C4-2B (cell line): ENCODE data around the gene CIRBP.

Experiments
- H3K27ac ChIP-seq: fragments of 450-650 bp; 2 replicates; pipeline ENCODE4 v1.5.1; 2017
- ZFX ChIP-seq: fragments of 450-650 bp; IDR thresholded peaks from 2 replicates; pipeline ENCODE4 v1.6.1; 2017
- TF ChIP-seq, protein P1 (sequence below): fragments of 450-650 bp; conservative IDR thresholded peaks from 2 replicates; pipeline ENCODE4 v1.5.1; 2017; ENCODE audit warnings: mild to moderate bottlenecking

Gene CIRBP

DNA sequence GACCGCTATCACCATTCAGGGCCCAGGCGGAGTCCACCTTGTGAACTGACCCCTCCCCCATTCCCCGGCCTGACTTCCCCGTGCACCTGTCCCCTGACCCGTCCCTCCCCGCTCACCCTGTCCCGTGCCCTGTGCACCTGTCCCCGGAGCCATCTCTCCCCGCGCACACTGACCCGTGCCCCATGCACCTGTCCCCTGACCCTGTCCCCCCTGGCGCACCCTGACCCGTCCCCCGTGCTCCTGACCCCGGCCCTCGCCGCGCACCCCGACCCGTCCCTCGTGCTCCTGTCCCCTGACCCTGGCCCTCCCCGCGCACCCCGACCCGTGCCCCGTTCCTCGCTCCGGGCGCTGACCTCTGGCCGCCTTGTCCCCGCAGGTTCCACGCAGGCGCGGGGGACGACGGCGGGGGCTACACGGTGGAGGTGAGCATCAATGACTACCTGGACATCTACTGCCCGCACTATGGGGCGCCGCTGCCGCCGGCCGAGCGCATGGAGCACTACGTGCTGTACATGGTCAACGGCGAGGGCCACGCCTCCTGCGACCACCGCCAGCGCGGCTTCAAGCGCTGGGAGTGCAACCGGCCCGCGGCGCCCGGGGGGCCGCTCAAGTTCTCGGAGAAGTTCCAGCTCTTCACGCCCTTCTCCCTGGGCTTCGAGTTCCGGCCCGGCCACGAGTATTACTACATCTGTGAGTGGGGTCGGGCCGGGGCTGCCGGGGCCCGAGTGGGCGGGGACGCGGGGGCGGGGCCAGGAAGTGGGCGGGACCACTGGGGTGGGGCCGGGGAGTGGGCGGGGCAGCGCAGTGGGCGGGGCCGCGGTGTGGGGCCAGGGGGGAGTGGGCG is 26.3 kb downstream of the CIRBP start:
- no peak for TF ChIP-seq ZFX
- TF ChIP-seq, protein P1, sequence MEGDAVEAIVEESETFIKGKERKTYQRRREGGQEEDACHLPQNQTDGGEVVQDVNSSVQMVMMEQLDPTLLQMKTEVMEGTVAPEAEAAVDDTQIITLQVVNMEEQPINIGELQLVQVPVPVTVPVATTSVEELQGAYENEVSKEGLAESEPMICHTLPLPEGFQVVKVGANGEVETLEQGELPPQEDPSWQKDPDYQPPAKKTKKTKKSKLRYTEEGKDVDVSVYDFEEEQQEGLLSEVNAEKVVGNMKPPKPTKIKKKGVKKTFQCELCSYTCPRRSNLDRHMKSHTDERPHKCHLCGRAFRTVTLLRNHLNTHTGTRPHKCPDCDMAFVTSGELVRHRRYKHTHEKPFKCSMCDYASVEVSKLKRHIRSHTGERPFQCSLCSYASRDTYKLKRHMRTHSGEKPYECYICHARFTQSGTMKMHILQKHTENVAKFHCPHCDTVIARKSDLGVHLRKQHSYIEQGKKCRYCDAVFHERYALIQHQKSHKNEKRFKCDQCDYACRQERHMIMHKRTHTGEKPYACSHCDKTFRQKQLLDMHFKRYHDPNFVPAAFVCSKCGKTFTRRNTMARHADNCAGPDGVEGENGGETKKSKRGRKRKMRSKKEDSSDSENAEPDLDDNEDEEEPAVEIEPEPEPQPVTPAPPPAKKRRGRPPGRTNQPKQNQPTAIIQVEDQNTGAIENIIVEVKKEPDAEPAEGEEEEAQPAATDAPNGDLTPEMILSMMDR = no peak
- no peak overlapping the region for H3K27ac ChIP-seq

DNA sequence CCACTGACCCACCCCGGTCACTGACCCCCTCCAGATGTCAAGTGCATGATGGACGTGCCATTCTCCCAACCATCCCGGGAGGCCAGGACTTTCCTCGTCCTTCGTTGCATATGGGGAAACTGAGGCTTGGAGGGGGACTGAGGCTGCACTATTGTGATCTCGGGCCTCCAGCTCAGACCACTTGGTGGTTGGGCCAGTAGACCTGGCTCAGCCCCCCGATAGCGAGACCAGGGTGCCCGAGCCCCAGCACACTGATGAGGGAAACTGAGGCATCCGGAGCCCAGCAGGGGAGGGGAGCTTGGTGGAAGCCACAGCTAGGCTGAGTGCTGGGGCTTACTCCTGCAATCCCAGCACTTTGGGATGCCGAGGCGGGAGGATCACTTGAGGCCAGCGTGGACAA is 26.9 kb downstream of the CIRBP start:
- H3K27ac ChIP-seq = no peak overlapping the region
- TF ChIP-seq, protein P1 = no peak
- no peak for TF ChIP-seq ZFX

DNA sequence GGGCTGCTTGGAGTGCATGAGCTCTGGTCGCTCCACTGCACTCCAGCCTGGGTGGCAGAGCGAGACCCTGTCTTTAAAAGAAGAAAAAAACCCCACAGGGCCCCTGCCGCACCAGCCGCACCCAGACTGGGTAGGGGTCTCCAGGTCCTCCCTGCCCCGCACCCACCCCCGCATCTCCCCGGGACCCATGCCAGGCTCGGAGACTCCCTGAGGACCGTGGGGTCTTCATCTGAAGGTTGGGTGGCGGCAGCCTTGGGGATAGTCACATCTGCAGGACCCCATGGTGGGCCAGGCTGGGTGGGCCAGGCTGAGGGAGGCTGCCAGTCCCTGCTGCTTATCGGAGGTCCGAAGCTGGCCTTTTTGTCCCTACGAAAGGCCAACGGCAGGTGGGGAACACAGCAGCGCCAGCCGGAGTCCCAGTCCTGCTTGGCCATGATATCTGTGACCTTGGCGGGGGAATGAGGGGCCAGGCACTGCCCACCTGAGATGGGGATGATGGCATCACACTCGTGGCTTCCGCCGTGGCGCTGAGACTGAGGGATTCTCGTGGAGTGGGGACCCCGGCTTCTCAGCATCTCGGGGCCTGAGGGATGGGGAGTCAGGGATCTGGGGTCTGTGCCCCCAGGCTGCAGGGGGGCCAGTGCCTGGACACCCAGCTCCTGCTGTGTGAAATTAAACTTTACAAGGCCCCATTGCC is 27.6 kb downstream of the CIRBP start:
- H3K27ac ChIP-seq = no peak overlapping the region
- TF ChIP-seq, protein P1 = no peak
- no peak for TF ChIP-seq ZFX

DNA sequence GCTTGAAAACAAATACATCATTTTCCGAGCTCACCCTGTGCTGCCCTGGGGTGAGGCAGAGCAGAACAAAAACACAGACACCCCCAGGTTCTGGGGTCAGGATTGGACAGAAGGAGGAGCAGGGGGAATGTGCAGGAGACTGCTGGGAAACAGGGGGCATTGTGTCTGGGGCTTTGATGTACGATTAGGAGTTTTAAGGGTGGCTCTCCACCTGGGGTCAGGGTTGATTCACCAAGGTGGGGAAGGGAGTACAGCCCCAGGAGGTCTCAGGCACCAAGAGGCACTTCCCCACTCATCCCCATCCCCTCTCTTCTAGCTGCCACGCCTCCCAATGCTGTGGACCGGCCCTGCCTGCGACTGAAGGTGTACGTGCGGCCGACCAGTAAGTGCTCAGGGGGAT is 29.1 kb downstream of the CIRBP start:
- no peak overlapping the region for H3K27ac ChIP-seq
- TF ChIP-seq, protein P1 = no peak
- TF ChIP-seq ZFX = no peak

DNA sequence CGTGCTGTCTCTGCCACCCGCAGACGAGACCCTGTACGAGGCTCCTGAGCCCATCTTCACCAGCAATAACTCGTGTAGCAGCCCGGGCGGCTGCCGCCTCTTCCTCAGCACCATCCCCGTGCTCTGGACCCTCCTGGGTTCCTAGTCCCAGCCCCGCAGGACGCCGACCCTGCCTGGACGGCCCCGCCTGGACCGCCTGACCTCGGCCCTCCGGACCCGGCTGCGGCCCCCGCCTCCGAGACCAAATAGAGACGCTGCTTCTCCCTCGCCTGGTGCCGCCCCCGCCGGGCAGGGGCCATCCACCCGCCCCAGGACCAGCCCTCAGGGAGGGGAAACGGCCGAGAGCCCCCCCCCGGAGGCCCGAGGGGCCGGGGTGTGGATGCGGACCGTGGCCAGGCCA is 30.7 kb downstream of the CIRBP start:
- no peak for TF ChIP-seq ZFX
- TF ChIP-seq, protein P1 = no peak
- H3K27ac ChIP-seq = no peak overlapping the region

DNA sequence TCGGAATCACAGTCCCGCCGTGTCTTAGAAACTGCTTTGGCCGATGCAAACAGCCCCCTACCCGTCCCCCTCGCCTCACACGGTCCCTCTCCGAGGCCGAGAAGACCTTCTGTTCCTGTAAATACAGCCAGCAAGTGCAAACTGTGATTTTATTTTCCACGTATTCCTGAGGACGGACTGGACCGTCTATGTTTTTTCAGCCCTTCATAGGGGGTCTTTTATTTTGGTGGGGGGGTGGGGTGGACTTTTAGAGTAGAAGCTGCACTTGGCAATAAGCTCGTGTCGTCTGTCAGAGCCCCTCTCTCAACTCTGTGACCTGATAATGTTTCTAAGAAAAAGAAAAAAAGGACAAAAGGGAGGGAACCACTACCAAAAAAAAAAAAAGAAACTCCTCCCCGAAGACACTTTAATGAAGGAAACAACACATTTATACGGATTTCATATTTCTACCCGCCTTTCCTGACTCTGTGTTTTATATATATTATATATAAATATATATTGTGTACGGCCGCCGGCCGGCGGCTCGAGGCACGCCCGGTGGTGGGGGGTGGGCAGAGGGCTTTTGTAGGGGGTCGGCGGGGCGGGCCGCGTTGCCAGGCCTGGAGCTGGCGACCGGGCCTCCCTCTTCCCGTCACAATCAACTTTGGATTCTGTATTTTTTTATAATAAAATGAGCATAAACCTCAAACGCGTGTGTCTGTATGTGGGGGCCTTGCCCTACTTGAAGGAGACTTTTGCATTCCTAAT is 31.8 kb downstream of the CIRBP start:
- TF ChIP-seq, protein P1 = no peak
- TF ChIP-seq ZFX = no peak
- no peak overlapping the region for H3K27ac ChIP-seq
